HCEC 1CT (cell line): ENCODE results near the gene SEC14L2.
A peak's percentile ranks its signal among the peaks of the same experiment; 100 is the strongest.
"Not testable (repeated sequence)": the region's sequence is repeated elsewhere in the genome, so short reads cannot be mapped to it uniquely, and the experiment has no call there.

Experiments used
- DNase-seq: peaks from one replicate; pipeline ENCODE4 v3.0.0-alpha.2; 2017

The SEC14L2 gene

GRCh38 chr22:30430933-30431332, 34.1 kb downstream of the SEC14L2 start:
- DNase-seq: no peak

GRCh38 chr22:30432096-30432495, 35.3 kb downstream of the SEC14L2 start:
- no peak for DNase-seq

- no peak for DNase-seq
Observed at GRCh38 chr22:30432520-30432919, 35.7 kb downstream of the SEC14L2 start.

GRCh38 chr22:30433227-30433626, 36.4 kb downstream of the SEC14L2 start:
- DNase-seq: no peak

GRCh38 chr22:30433773-30434172, 37.0 kb downstream of the SEC14L2 start:
- DNase-seq: no peak

- DNase-seq: no peak
Observed at GRCh38 chr22:30434843-30435242, 38.0 kb downstream of the SEC14L2 start.

- no peak for DNase-seq
Observed at GRCh38 chr22:30435674-30436126, 38.9 kb downstream of the SEC14L2 start.

- no peak for DNase-seq
Observed at GRCh38 chr22:30436196-30436595, 39.4 kb downstream of the SEC14L2 start.

- DNase-seq: no peak
Observed at GRCh38 chr22:30438559-30438958, 41.7 kb downstream of the SEC14L2 start.

- DNase-seq: no peak
Observed at GRCh38 chr22:30439226-30439625, 42.4 kb downstream of the SEC14L2 start.

- no peak for DNase-seq
Observed at GRCh38 chr22:30439836-30440235, 43.0 kb downstream of the SEC14L2 start.

GRCh38 chr22:30441088-30441487, 44.3 kb downstream of the SEC14L2 start:
- DNase-seq: no peak

GRCh38 chr22:30444632-30445437, 48.0 kb downstream of the SEC14L2 start:
- peak; percentile 49 for DNase-seq

- DNase-seq: peak; percentile 60
Observed at GRCh38 chr22:30445438-30446145, 48.8 kb downstream of the SEC14L2 start.

- DNase-seq: no peak
Observed at GRCh38 chr22:30447656-30448055, 50.8 kb downstream of the SEC14L2 start.

- not testable (repeated sequence) for DNase-seq
Observed at GRCh38 chr22:30451488-30451887, 54.7 kb downstream of the SEC14L2 start.

- no peak for DNase-seq
Observed at GRCh38 chr22:30452861-30453260, 56.0 kb downstream of the SEC14L2 start.

GRCh38 chr22:30453731-30454510, 57.1 kb downstream of the SEC14L2 start:
- no peak for DNase-seq

- no peak for DNase-seq
Observed at GRCh38 chr22:30455075-30455840, 58.4 kb downstream of the SEC14L2 start.

- no peak for DNase-seq
Observed at GRCh38 chr22:30457981-30458380, 61.2 kb downstream of the SEC14L2 start.

GRCh38 chr22:30459181-30460052, 62.6 kb downstream of the SEC14L2 start:
- no peak for DNase-seq

GRCh38 chr22:30460147-30460546, 63.3 kb downstream of the SEC14L2 start:
- no peak for DNase-seq
